Thymus (tissue), 11 donors: ENCODE results near the gene ADIG. TPM values are rescaled to one million over a fixed set of nuclear protein-coding genes. Genes with fewer than 3 reads are reported as not detected.

Source experiments
- DNase-seq, 9 donors: peaks; one replicate each; pipeline ENCODE4 v3.0.0-alpha.2; 2013; ENCODE audit warnings: low spot score in 9 of 9, low read depth in 6 of 9, missing footprints in 1 of 9
- H3K27ac ChIP-seq, 2 donors: one replicate each; pipeline ENCODE4 v1.5.1; 2013; ENCODE audit warnings: control low read depth in 1 of 2, low read depth in 1 of 2, low read length in 1 of 2, mild to moderate bottlenecking in 1 of 2, moderate library complexity in 1 of 2
- H3K27me3 ChIP-seq, 2 donors: one replicate each; pipeline ENCODE4 v1.5.1; 2013; ENCODE audit warnings: low read length in 1 of 2; ENCODE audit not compliant: control insufficient read depth in 2 of 2, insufficient read depth in 1 of 2
- H3K36me3 ChIP-seq, 2 donors: one replicate each; pipeline ENCODE4 v1.5.1; 2013; ENCODE audit warnings: low read length in 1 of 2, mild to moderate bottlenecking in 1 of 2, moderate library complexity in 1 of 2; ENCODE audit not compliant: control insufficient read depth in 2 of 2, insufficient read depth in 2 of 2
- H3K4me1 ChIP-seq, 2 donors: one replicate each; pipeline ENCODE4 v1.5.1; 2013; ENCODE audit warnings: low read length in 2 of 2; ENCODE audit not compliant: control insufficient read depth in 2 of 2, insufficient read depth in 2 of 2
- H3K4me3 ChIP-seq, 2 donors: one replicate each; pipeline ENCODE4 v1.5.1; 2013; ENCODE audit warnings: low read length in 2 of 2, control low read depth in 1 of 2, mild to moderate bottlenecking in 1 of 2
- H3K9me3 ChIP-seq, 2 donors: one replicate each; pipeline ENCODE4 v1.5.1; 2013; ENCODE audit warnings: low read length in 1 of 2, mild to moderate bottlenecking in 1 of 2; ENCODE audit not compliant: control insufficient read depth in 2 of 2, insufficient read depth in 1 of 2
- WGBS: extraction: QIAGEN DNeasy Blood & Tissue Kit; methylation state at CpG from one replicate; pipeline ENCODE4 v1.1.7; 2013; 5-methylcytosine and 5-hydroxymethylcytosine counted together
- polyA plus RNA-seq: library from polyadenylated mRNA; stranded (reverse); fragments of 200-250 nt; gene quantifications from one replicate; pipeline ENCODE4 v1.2.3, GENCODE V29; 2013
- total RNA-seq: library from RNA; stranded (reverse); fragments of 120-200 nt; gene quantifications from one replicate; pipeline ENCODE4 v1.2.4, GENCODE V29; 2013
- donor health status: healthy.

The ADIG gene
- total and polyA plus RNA-seq, 2 donors, result not detected

- Histone ChIP-seq H3K27me3 (no peaks in the 10 kb centered on the region), H3K27ac (no peak overlapping the region), H3K4me3 (no peak overlapping the region), H3K4me1 (no peaks in the 10 kb centered on the region), H3K9me3 (no peaks in the 10 kb centered on the region), H3K36me3 (peaks cover 62 to 66% of the 10 kb centered on the region in 2 donors)
- WGBS, result 43% methylated on average over 3 of the region's 3 CpGs
- DNase-seq, result peak in 3 of 9 donors; percentile 3 to 26 (median 4)
Measured at GRCh38 chr20:38548356-38549083, 32.5 kb upstream of the ADIG start.

GRCh38 chr20:38550274-38550673, 30.7 kb upstream of the ADIG start:
- WGBS, result 97% methylated on average over 1 of the region's 1 CpG
- Histone ChIP-seq H3K27ac (no peak overlapping the region), H3K36me3 (peaks cover 66 to 77% of the 10 kb centered on the region in 2 donors), H3K9me3 (no peaks in the 10 kb centered on the region), H3K4me1 (no peaks in the 10 kb centered on the region), H3K27me3 (no peaks in the 10 kb centered on the region), H3K4me3 (no peak overlapping the region)
- peak in 1 of 9 donors; percentile 12 for DNase-seq

- no peak overlapping the region for H3K4me3 ChIP-seq
- no peak for DNase-seq
- no peak overlapping the region for H3K27ac ChIP-seq
- H3K27me3 ChIP-seq, result no peaks in the 10 kb centered on the region
- WGBS, result 98% methylated on average over 7 of the region's 7 CpGs
- H3K36me3 ChIP-seq, result peaks cover 60 to 68% of the 10 kb centered on the region in 2 donors
- H3K4me1 ChIP-seq, result no peaks in the 10 kb centered on the region
- H3K9me3 ChIP-seq, result no peaks in the 10 kb centered on the region
Measured at GRCh38 chr20:38551056-38551626, 29.9 kb upstream of the ADIG start.

- WGBS, result 99% methylated on average over 2 of the region's 2 CpGs
- no peaks in the 10 kb centered on the region for H3K4me1 ChIP-seq
Measured at GRCh38 chr20:38554986-38555385, 26.0 kb upstream of the ADIG start.

GRCh38 chr20:38555395-38555794, 25.6 kb upstream of the ADIG start:
- no peak overlapping the region for H3K4me3 ChIP-seq
- peaks cover 40 to 71% of the 10 kb centered on the region in 2 donors for H3K36me3 ChIP-seq

More at GRCh38 chr20:38554986-38555385, 26.0 kb upstream of the ADIG start:
- no peak for DNase-seq
- H3K27me3 ChIP-seq, result no peaks in the 10 kb centered on the region
- no peaks in the 10 kb centered on the region for H3K9me3 ChIP-seq
- peaks cover 40 to 68% of the 10 kb centered on the region in 2 donors for H3K36me3 ChIP-seq
- H3K27ac ChIP-seq, result no peak overlapping the region
- no peak overlapping the region for H3K4me3 ChIP-seq

GRCh38 chr20:38557174-38557573, 23.8 kb upstream of the ADIG start:
- Histone ChIP-seq H3K27ac (no peak overlapping the region), H3K4me3 (no peak overlapping the region), H3K4me1 (no peaks in the 10 kb centered on the region), H3K27me3 (no peaks in the 10 kb centered on the region), H3K36me3 (peaks cover 33 to 58% of the 10 kb centered on the region in 2 donors), H3K9me3 (no peaks in the 10 kb centered on the region)
- DNase-seq, result no peak
- WGBS, result 97% methylated on average over 2 of the region's 2 CpGs

More at GRCh38 chr20:38555395-38555794, 25.6 kb upstream of the ADIG start:
- no peak for DNase-seq
- Histone ChIP-seq H3K9me3 (no peaks in the 10 kb centered on the region), H3K27me3 (no peaks in the 10 kb centered on the region), H3K27ac (no peak overlapping the region), H3K4me1 (no peaks in the 10 kb centered on the region)

GRCh38 chr20:38558596-38559360, 22.2 kb upstream of the ADIG start:
- WGBS, result 98% methylated on average over 3 of the region's 3 CpGs
- Histone ChIP-seq H3K36me3 (peaks cover 22 to 45% of the 10 kb centered on the region in 2 donors), H3K9me3 (no peaks in the 10 kb centered on the region), H3K4me1 (no peaks in the 10 kb centered on the region), H3K27ac (no peak overlapping the region), H3K27me3 (no peaks in the 10 kb centered on the region), H3K4me3 (no peak overlapping the region)
- DNase-seq, result no peak

GRCh38 chr20:38559764-38560163, 21.2 kb upstream of the ADIG start:
- Histone ChIP-seq H3K9me3 (no peaks in the 10 kb centered on the region), H3K4me1 (no peaks in the 10 kb centered on the region), H3K4me3 (no peak overlapping the region), H3K27me3 (no peaks in the 10 kb centered on the region), H3K36me3 (peaks cover 20 to 36% of the 10 kb centered on the region in 2 donors), H3K27ac (no peak overlapping the region)
- 97% methylated on average over 3 of the region's 3 CpGs for WGBS
- no peak for DNase-seq
